Measurements from ENCODE around the gene TNFRSF13B.

DNA sequence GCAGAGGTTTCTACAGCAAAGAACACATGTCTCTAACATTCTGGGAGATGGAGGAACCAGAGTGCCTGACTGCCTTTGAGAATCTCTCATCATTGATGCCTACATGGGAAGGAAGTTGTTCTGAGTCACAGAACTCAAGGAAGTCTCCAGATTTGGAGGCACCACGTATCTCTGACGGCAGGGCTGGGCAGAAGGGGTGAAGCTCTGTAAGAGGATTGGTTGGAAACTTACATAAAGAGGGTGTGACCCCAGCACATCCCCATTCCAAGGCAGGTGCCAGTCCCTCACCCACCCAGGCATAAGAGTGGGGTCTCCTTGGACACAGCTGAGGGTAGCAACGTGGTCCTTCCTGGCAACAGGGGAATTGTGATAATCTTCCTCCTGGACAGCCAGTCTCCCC, 17.4 kb downstream of the TNFRSF13B start:
- no peak for TF ChIP-seq YY1 (IDR thresholded peaks at IDR 0.05; ENCODE audit: extremely low read depth, insufficient replicate concordance, low read depth, low read length)
- no peak for TF ChIP-seq EZH2phosphoT487 (IDR thresholded peaks at IDR 0.05; ENCODE audit: borderline replicate concordance)
- TF ChIP-seq EZH2 (IDR thresholded peaks at IDR 0.05): no peak
- TF ChIP-seq, protein P1, sequence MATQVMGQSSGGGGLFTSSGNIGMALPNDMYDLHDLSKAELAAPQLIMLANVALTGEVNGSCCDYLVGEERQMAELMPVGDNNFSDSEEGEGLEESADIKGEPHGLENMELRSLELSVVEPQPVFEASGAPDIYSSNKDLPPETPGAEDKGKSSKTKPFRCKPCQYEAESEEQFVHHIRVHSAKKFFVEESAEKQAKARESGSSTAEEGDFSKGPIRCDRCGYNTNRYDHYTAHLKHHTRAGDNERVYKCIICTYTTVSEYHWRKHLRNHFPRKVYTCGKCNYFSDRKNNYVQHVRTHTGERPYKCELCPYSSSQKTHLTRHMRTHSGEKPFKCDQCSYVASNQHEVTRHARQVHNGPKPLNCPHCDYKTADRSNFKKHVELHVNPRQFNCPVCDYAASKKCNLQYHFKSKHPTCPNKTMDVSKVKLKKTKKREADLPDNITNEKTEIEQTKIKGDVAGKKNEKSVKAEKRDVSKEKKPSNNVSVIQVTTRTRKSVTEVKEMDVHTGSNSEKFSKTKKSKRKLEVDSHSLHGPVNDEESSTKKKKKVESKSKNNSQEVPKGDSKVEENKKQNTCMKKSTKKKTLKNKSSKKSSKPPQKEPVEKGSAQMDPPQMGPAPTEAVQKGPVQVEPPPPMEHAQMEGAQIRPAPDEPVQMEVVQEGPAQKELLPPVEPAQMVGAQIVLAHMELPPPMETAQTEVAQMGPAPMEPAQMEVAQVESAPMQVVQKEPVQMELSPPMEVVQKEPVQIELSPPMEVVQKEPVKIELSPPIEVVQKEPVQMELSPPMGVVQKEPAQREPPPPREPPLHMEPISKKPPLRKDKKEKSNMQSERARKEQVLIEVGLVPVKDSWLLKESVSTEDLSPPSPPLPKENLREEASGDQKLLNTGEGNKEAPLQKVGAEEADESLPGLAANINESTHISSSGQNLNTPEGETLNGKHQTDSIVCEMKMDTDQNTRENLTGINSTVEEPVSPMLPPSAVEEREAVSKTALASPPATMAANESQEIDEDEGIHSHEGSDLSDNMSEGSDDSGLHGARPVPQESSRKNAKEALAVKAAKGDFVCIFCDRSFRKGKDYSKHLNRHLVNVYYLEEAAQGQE (IDR thresholded peaks at IDR 0.05; ENCODE audit: low read depth): no peak
- TF ChIP-seq, protein P2, sequence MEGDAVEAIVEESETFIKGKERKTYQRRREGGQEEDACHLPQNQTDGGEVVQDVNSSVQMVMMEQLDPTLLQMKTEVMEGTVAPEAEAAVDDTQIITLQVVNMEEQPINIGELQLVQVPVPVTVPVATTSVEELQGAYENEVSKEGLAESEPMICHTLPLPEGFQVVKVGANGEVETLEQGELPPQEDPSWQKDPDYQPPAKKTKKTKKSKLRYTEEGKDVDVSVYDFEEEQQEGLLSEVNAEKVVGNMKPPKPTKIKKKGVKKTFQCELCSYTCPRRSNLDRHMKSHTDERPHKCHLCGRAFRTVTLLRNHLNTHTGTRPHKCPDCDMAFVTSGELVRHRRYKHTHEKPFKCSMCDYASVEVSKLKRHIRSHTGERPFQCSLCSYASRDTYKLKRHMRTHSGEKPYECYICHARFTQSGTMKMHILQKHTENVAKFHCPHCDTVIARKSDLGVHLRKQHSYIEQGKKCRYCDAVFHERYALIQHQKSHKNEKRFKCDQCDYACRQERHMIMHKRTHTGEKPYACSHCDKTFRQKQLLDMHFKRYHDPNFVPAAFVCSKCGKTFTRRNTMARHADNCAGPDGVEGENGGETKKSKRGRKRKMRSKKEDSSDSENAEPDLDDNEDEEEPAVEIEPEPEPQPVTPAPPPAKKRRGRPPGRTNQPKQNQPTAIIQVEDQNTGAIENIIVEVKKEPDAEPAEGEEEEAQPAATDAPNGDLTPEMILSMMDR (IDR thresholded peaks at IDR 0.05 in 2 of 3, conservative IDR thresholded peaks at IDR 0.05 in 1 of 3; ENCODE audit: borderline replicate concordance in 1 of 3, insufficient read depth in 1 of 3, low read depth in 2 of 3, low read length in 2 of 3): no peak
- TF ChIP-seq ZNF274 (IDR thresholded peaks at IDR 0.05; ENCODE audit: low read depth, low read length): no peak
